Loucy (cell line): Measurements from ENCODE around the gene KCNQ2.

Experiments
- H2AFZ ChIP-seq: fragments of 200-600 bp; sonication (generic); 2 replicates; pipeline ENCODE4 v1.6.0; 2016; ENCODE audit warnings: antibody characterized with exemption, mild to moderate bottlenecking, low read length, moderate library complexity
- H3F3A ChIP-seq: fragments of 200-600 bp; 2 replicates; pipeline ENCODE4 v1.6.0; 2016; ENCODE audit warnings: antibody characterized with exemption, low read depth, mild to moderate bottlenecking
- H3K27me3 ChIP-seq: fragments of 200-600 bp; sonication (generic); 2 replicates; pipeline ENCODE4 v1.6.1; 2014; ENCODE audit warnings: low read length, mild to moderate bottlenecking; ENCODE audit not compliant: insufficient read depth, poor library complexity, severe bottlenecking
- H3K36me3 ChIP-seq: fragments of 200-600 bp; sonication (generic); 2 replicates; pipeline ENCODE4 v1.6.1; 2016; ENCODE audit warnings: low read length; ENCODE audit not compliant: insufficient read depth
- H3K4me1 ChIP-seq: fragments of 200-600 bp; sonication (generic); 2 replicates; pipeline ENCODE4 v1.5.1; 2014; ENCODE audit warnings: low read length, mild to moderate bottlenecking; ENCODE audit not compliant: insufficient read depth, poor library complexity, severe bottlenecking
- H3K4me2 ChIP-seq: fragments of 200-600 bp; sonication (generic); 2 replicates; pipeline ENCODE4 v1.6.0; 2014; ENCODE audit warnings: antibody characterized with exemption, low read length, low read depth, mild to moderate bottlenecking; ENCODE audit not compliant: poor library complexity, severe bottlenecking
- H3K4me3 ChIP-seq: fragments of 200-600 bp; sonication (generic); 2 replicates; pipeline ENCODE4 v1.5.1; 2014; ENCODE audit warnings: low read length, mild to moderate bottlenecking, mixed read lengths; ENCODE audit not compliant: poor library complexity, severe bottlenecking
- H3K79me2 ChIP-seq: fragments of 200-600 bp; sonication (generic); 2 replicates; pipeline ENCODE4 v1.6.1; 2014; ENCODE audit warnings: low read length; ENCODE audit not compliant: insufficient read depth
- H3K9ac ChIP-seq: fragments of 200-600 bp; sonication (generic); 2 replicates; pipeline ENCODE4 v1.6.0; 2014; ENCODE audit warnings: mild to moderate bottlenecking, low read depth, low read length, moderate library complexity; ENCODE audit not compliant: poor library complexity, severe bottlenecking
- H3K9me2 ChIP-seq: fragments of 200-600 bp; sonication (generic); replicated peaks from 2 replicates; pipeline ENCODE4 v1.6.1; 2016; ENCODE audit warnings: low read depth, low read length, mixed read lengths
- H3K9me3 ChIP-seq: fragments of 200-600 bp; sonication (generic); 2 replicates; pipeline ENCODE4 v1.6.1; 2014; ENCODE audit warnings: mild to moderate bottlenecking, antibody characterized with exemption, low read length, low read depth; ENCODE audit not compliant: insufficient read depth
- H4K20me1 ChIP-seq: fragments of 200-600 bp; sonication (generic); 2 replicates; pipeline ENCODE4 v1.6.0; 2014; ENCODE audit warnings: antibody characterized with exemption, low read length, mild to moderate bottlenecking; ENCODE audit not compliant: insufficient read depth, poor library complexity, severe bottlenecking
- CTCF ChIP-seq: fragments of 200-600 bp; sonication (generic); conservative IDR thresholded peaks from 2 replicates; pipeline ENCODE4 v1.5.1; 2014; ENCODE audit warnings: mild to moderate bottlenecking, antibody characterized with exemption, low read length
- EZH2phosphoT487 ChIP-seq: fragments of 200-600 bp; IDR thresholded peaks from 2 replicates; pipeline ENCODE4 v1.6.1; 2018; ENCODE audit warnings: antibody characterized with exemption, mild to moderate bottlenecking, moderate library complexity, borderline replicate concordance

Gene KCNQ2

DNA sequence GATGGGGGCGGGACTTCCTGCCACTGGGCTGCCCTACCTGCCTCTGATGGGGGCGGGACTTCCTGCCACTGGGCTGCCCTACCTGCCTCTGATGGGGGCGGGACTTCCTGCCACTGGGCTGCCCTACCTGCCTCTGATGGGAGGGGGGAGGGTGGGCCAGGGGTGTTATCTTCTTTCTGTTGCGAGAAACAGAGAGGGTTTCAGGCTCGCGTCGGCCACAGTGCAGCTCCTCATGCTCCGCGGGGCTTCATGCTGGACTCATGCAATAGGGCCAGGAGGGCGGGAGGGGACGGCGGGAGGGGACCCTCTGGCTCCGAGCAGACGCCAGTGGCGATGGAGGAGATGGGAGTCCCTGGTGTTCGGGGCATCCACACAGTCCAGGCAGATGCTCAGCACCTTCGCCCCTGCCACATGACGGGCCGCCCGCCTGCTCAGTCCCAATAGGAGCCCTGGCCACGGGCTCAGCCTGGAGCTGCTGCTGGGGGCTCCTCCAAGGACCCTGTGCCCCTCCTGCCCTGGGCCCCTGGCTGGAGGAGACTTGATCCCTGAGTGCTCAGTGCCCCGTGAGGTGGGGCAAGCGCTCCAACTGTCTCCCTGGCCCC lies 62.5 kb downstream of the KCNQ2 start:
- no peaks in the 10 kb centered on the region for H4K20me1 ChIP-seq
- H3K9ac ChIP-seq: no peak overlapping the region
- H3K4me3 ChIP-seq: no peak overlapping the region
- H3F3A ChIP-seq: no peaks in the 10 kb centered on the region
- H3K27me3 ChIP-seq: no peaks in the 10 kb centered on the region
- no peaks in the 10 kb centered on the region for H3K9me3 ChIP-seq
- no peak overlapping the region for H2AFZ ChIP-seq
- H3K9me2 ChIP-seq: no peaks in the 10 kb centered on the region
- no peaks in the 10 kb centered on the region for H3K79me2 ChIP-seq
- no peaks in the 10 kb centered on the region for H3K36me3 ChIP-seq
- no peak for TF ChIP-seq EZH2phosphoT487
- no peak for TF ChIP-seq CTCF
- H3K4me2 ChIP-seq: no peak overlapping the region
- no peaks in the 10 kb centered on the region for H3K4me1 ChIP-seq

GRCh38 chr20:63409066-63409833 lies 63.2 kb downstream of the KCNQ2 start:
- TF ChIP-seq EZH2phosphoT487 (no peak), CTCF (no peak)
- Histone ChIP-seq H3K9me3 (no peaks in the 10 kb centered on the region), H3F3A (no peaks in the 10 kb centered on the region), H3K36me3 (no peaks in the 10 kb centered on the region), H3K79me2 (no peaks in the 10 kb centered on the region), H4K20me1 (no peaks in the 10 kb centered on the region), H3K27me3 (no peaks in the 10 kb centered on the region), H3K4me2 (no peak overlapping the region), H3K4me1 (no peaks in the 10 kb centered on the region), H3K9ac (no peak overlapping the region), H3K9me2 (no peaks in the 10 kb centered on the region), H3K4me3 (no peak overlapping the region), H2AFZ (no peak overlapping the region)

DNA sequence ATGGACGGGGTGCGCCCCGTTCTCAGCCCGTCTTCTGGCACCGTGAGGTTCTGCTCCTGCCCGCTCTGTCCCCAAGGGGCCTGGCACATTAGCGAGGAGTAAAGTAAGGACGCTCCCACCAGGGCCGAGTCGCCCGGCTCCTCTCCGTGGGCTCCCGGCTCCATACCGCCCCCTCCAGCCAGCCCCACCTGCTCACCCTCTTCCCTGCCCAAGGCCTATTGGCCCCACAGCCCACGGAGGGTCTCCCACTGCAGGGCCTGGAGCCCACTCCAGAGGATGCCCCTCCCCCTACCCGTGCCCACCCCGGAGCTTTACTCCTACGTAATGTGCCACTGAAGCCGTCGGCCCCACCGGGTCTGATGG lies 63.8 kb downstream of the KCNQ2 start:
- Histone ChIP-seq H3F3A (no peaks in the 10 kb centered on the region), H3K79me2 (no peaks in the 10 kb centered on the region), H3K4me3 (no peak overlapping the region), H3K9me3 (no peaks in the 10 kb centered on the region), H4K20me1 (no peaks in the 10 kb centered on the region), H3K9me2 (no peaks in the 10 kb centered on the region), H3K4me1 (no peaks in the 10 kb centered on the region), H3K4me2 (no peak overlapping the region), H3K36me3 (no peaks in the 10 kb centered on the region), H2AFZ (no peak overlapping the region), H3K27me3 (no peaks in the 10 kb centered on the region), H3K9ac (no peak overlapping the region)
- TF ChIP-seq EZH2phosphoT487 (no peak), CTCF (no peak)
